SK-N-SH (cell line): ENCODE measurements around the gene NRTN. TPM values are rescaled to one million over a fixed set of nuclear protein-coding genes. Genes with fewer than 3 reads are reported as not detected.
A peak's percentile ranks its signal among the peaks of the same experiment; 100 is the strongest.
"Not testable (repeated sequence)": the region's sequence is repeated elsewhere in the genome, so short reads cannot be mapped to it uniquely, and the experiment has no call there.

Experiments
- CTCF ChIA-PET: fragments of 300-600, 350-600 bp; formaldehyde crosslinking; extraction: SDS; loops from one replicate; lab custom pipeline; 2021; lab: Yijun Ruan, JAX
- POLR2A ChIA-PET: fragments of 350-600 bp; sonication (Branson Sonifier 250); formaldehyde crosslinking; extraction: SDS; loops from one replicate; lab custom pipeline; 2020; ENCODE audit warnings: antibody characterized with exemption, inconsistent platforms; lab: Yijun Ruan, JAX
- DNase-seq: peaks from one replicate; pipeline ENCODE4 v3.0.0; 2012
- H2AFZ ChIP-seq: fragments of 200-600 bp; sonication (generic); 2 replicates; pipeline ENCODE4 v1.8.1; 2016; ENCODE audit warnings: antibody characterized with exemption, mild to moderate bottlenecking, low read depth
- H3F3A ChIP-seq: fragments of 200-600 bp; sonication (generic); replicated peaks from 2 replicates; pipeline ENCODE3; 2016; ENCODE audit warnings: antibody characterized with exemption, mild to moderate bottlenecking; ENCODE audit not compliant: insufficient read depth
- H3K27ac ChIP-seq, 2 experiments: fragments of 200-500 bp in 1 of 2; fragments of 200-600 bp in 1 of 2; sonication (Bioruptor generic) in 1 of 2; sonication (generic), shearing (Covaris generic) in 1 of 2; 2 replicates each; pipeline versions ENCODE4 v1.5.1 to v1.6.1; 2014 to 2016; ENCODE audit warnings: low read depth in 2 of 2, inconsistent platforms in 1 of 2, low read length in 1 of 2, mild to moderate bottlenecking in 1 of 2, mixed read lengths in 1 of 2
- H3K27me3 ChIP-seq: fragments of 200-600 bp; sonication (generic), shearing (Covaris generic); 2 replicates; pipeline ENCODE4 v1.6.1; 2016; ENCODE audit warnings: mixed run types; ENCODE audit not compliant: insufficient read depth
- H3K36me3 ChIP-seq, 2 experiments: fragments of 200-500 bp in 1 of 2; fragments of 200-600 bp in 1 of 2; sonication (Bioruptor generic) in 1 of 2; sonication (generic) in 1 of 2; replicated peaks in 1 of 2; 2 replicates each; pipeline versions ENCODE3 to v1.5.1; 2014 to 2016; ENCODE audit warnings: low read length in 1 of 2, mild to moderate bottlenecking in 1 of 2; ENCODE audit not compliant: insufficient read depth in 2 of 2, control insufficient read depth in 1 of 2
- H3K4me1 ChIP-seq, 2 experiments: fragments of 200-500 bp in 1 of 2; fragments of 200-600 bp in 1 of 2; sonication (Bioruptor generic) in 1 of 2; sonication (generic), shearing (Covaris generic) in 1 of 2; 2 replicates each; pipeline versions ENCODE4 v1.5.1 to v1.6.1; 2014 to 2016; ENCODE audit warnings: low read depth in 1 of 2, low read length in 1 of 2, mixed run types in 1 of 2; ENCODE audit not compliant: insufficient read depth in 2 of 2, control insufficient read depth in 1 of 2
- H3K4me2 ChIP-seq: fragments of 200-600 bp; sonication (generic), shearing (Covaris generic); 2 replicates; pipeline ENCODE4 v1.6.1; 2017; ENCODE audit warnings: mixed run types
- H3K4me3 ChIP-seq, 2 experiments: fragments of 200-500 bp in 1 of 2; fragments of 200-600 bp in 1 of 2; sonication (Bioruptor generic) in 1 of 2; sonication (generic), shearing (Covaris generic) in 1 of 2; 2 replicates each; pipeline versions ENCODE4 v1.5.1 to v1.8.1; 2014 to 2016; ENCODE audit warnings: low read depth in 2 of 2, inconsistent platforms in 1 of 2, low read length in 1 of 2, mild to moderate bottlenecking in 1 of 2, mixed read lengths in 1 of 2, moderate library complexity in 1 of 2
- H3K79me2 ChIP-seq: fragments of 200-600 bp; sonication (generic); 2 replicates; pipeline ENCODE4 v1.8.1; 2017; ENCODE audit warnings: mild to moderate bottlenecking; ENCODE audit not compliant: insufficient read depth
- H3K9ac ChIP-seq: fragments of 200-600 bp; sonication (generic); 2 replicates; pipeline ENCODE4 v1.6.1; 2017; ENCODE audit warnings: mixed run types
- H3K9me2 ChIP-seq: fragments of 200-600 bp; sonication (generic); 2 replicates; pipeline ENCODE4 v1.6.1; 2017; ENCODE audit warnings: mixed run types
- H3K9me3 ChIP-seq: fragments of 200-600 bp; sonication (generic); 2 replicates; pipeline ENCODE4 v1.6.1; 2017; ENCODE audit warnings: mixed run types, mild to moderate bottlenecking, moderate library complexity
- H4K20me1 ChIP-seq: fragments of 200-600 bp; sonication (generic); 2 replicates; pipeline ENCODE4 v1.6.1; 2017; ENCODE audit warnings: mild to moderate bottlenecking, mixed run types; ENCODE audit not compliant: insufficient read depth
- CHD2 ChIP-seq: fragments of 150-350 bp; IDR thresholded peaks from 2 replicates; pipeline ENCODE4 v1.6.1; 2018; ENCODE audit warnings: low read length; ENCODE audit not compliant: partially characterized antibody
- ELF1 ChIP-seq: IDR thresholded peaks from 2 replicates; pipeline ENCODE4 v1.4.0; 2012
- EZH2phosphoT487 ChIP-seq: fragments of 200-600 bp; sonication (generic); IDR thresholded peaks from 2 replicates; pipeline ENCODE4 v1.6.1; 2017; ENCODE audit warnings: low read depth, mixed run types, mild to moderate bottlenecking, antibody characterized with exemption, moderate library complexity, borderline replicate concordance
- GATA2 ChIP-seq: sonication (generic); formaldehyde crosslinking; IDR thresholded peaks from 2 replicates; pipeline ENCODE4 v1.5.0; 2020; ENCODE audit warnings: mild to moderate bottlenecking, missing genetic modification reagents
- MEF2A ChIP-seq: IDR thresholded peaks from 2 replicates; pipeline ENCODE4 v1.4.0; 2012; ENCODE audit warnings: low read depth, borderline replicate concordance
- NFIC ChIP-seq: IDR thresholded peaks from 2 replicates; pipeline ENCODE4 v1.4.0; 2012; ENCODE audit warnings: borderline replicate concordance
- NRF1 ChIP-seq: IDR thresholded peaks from 2 replicates; pipeline ENCODE4 v1.6.1; 2012; ENCODE audit warnings: low read depth, mild to moderate bottlenecking, low read length
- POLR2AphosphoS5 ChIP-seq: IDR thresholded peaks from 2 replicates; pipeline ENCODE4 v1.6.1; 2012; ENCODE audit warnings: low read depth, low read length
- RAD21 ChIP-seq: IDR thresholded peaks from 2 replicates; pipeline ENCODE4 v1.6.1; 2012; ENCODE audit warnings: mild to moderate bottlenecking, low read length
- RXRA ChIP-seq: IDR thresholded peaks from 2 replicates; pipeline ENCODE4 v1.4.0; 2012; ENCODE audit warnings: low read depth, mild to moderate bottlenecking, borderline replicate concordance
- SIN3A ChIP-seq: IDR thresholded peaks from 2 replicates; pipeline ENCODE4 v1.6.1; 2012; ENCODE audit warnings: low read depth, mild to moderate bottlenecking, low read length, moderate library complexity, borderline replicate concordance
- YY1 ChIP-seq: IDR thresholded peaks from 2 replicates; pipeline ENCODE4 v1.4.0; 2012; ENCODE audit warnings: low read depth, mild to moderate bottlenecking
- WGBS: methylation state at CpG from one replicate; pipeline ENCODE4 v1.1.6; 2017; ENCODE audit warnings: low lambda C conversion rate; 5-methylcytosine and 5-hydroxymethylcytosine counted together
- polyA plus RNA-seq, 3 experiments: library from polyadenylated mRNA; depleted of rRNA; stranded (reverse); fragments of >200 nt; gene quantifications; 2 replicates each; pipeline ENCODE4 v1.2.3, GENCODE V29; 2012
- TF ChIP-seq, protein P1 (sequence below): fragments of 200-600 bp; sonication (generic); IDR thresholded peaks from 2 replicates; pipeline ENCODE4 v1.6.1; 2017; ENCODE audit warnings: antibody characterized with exemption, mild to moderate bottlenecking, moderate library complexity
- TF ChIP-seq, protein P2 (sequence below): IDR thresholded peaks from 2 replicates; pipeline ENCODE4 v1.4.0; 2012; ENCODE audit warnings: low read depth, borderline replicate concordance

The NRTN gene
- polyA plus RNA-seq, 1 of the 3 experiments (the other 2 are of a cell fraction): 0.99 TPM

DNA sequence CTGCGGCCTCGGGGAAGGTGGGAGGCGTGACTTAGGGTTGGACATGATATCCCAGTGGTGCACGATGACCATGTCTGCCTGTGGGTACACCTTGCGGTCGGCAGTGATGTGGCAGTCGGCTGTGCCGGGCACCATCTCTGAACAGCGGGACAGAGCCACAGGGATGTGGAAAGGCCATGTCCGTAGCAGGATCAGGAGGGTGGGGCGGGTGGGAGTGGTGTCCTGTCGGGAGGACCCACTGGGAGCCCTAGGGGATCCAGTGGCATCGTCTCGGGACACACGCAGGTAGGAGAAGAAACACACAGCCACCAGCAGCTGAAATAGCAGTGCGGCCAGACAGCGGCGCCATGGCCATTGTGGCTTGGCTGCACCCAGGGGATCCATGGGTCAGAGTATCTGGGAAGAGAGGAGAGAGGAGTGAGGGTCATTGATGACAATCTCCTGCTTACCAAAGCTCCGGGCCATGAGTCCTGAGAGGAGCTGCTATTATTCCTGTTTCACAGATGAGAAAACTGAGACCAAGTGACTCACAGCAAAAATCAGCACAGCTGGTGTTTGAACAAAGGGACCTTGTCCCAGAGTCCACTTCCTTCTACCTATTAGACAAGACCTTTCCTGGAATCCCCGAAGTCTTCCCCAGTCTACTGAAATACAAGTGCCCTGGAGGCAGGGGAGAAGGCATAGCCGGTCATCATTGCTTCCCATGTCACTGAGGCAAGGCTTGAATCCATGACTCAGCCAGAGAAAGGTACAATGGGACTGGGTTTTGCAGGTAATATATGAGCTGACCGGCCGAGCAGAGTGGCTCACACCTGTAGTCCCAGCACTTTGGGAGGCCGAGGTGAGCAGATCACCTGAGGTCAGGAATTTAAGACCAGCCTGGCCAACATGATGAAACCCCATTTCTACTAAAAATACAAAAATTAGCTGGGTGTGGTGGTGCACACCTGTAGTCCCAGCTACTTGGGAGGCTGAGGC lies 39.9 kb downstream of the NRTN start:
- H3K4me2 ChIP-seq: no peak overlapping the region
- H3K9me2 ChIP-seq: no peaks in the 10 kb centered on the region
- H3F3A ChIP-seq: no peaks in the 10 kb centered on the region
- no peaks in the 10 kb centered on the region for H4K20me1 ChIP-seq
- no peaks in the 10 kb centered on the region for H3K79me2 ChIP-seq
- H3K9ac ChIP-seq: no peak overlapping the region
- H3K27me3 ChIP-seq: no peaks in the 10 kb centered on the region
- WGBS: 46% methylated on average over 13 of the region's 24 CpGs
- no peaks in the 10 kb centered on the region for H3K9me3 ChIP-seq
- no peak overlapping the region for H3K4me3 ChIP-seq
- peak; percentile 10 for DNase-seq
- H3K27ac ChIP-seq: no peak overlapping the region
- H2AFZ ChIP-seq: no peak overlapping the region
- no peaks in the 10 kb centered on the region for H3K36me3 ChIP-seq
- TF ChIP-seq POLR2AphosphoS5 (no peak), NFIC (no peak), GATA2 (CRISPR knock-in tag) (no peak), ELF1 (no peak), NRF1 (no peak), SIN3A (no peak), CHD2 (no peak), EZH2phosphoT487 (no peak), RAD21 (no peak), MEF2A (no peak), RXRA (no peak), YY1 (no peak)
- TF ChIP-seq, protein P1, sequence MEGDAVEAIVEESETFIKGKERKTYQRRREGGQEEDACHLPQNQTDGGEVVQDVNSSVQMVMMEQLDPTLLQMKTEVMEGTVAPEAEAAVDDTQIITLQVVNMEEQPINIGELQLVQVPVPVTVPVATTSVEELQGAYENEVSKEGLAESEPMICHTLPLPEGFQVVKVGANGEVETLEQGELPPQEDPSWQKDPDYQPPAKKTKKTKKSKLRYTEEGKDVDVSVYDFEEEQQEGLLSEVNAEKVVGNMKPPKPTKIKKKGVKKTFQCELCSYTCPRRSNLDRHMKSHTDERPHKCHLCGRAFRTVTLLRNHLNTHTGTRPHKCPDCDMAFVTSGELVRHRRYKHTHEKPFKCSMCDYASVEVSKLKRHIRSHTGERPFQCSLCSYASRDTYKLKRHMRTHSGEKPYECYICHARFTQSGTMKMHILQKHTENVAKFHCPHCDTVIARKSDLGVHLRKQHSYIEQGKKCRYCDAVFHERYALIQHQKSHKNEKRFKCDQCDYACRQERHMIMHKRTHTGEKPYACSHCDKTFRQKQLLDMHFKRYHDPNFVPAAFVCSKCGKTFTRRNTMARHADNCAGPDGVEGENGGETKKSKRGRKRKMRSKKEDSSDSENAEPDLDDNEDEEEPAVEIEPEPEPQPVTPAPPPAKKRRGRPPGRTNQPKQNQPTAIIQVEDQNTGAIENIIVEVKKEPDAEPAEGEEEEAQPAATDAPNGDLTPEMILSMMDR: no peak
- TF ChIP-seq, protein P2, sequence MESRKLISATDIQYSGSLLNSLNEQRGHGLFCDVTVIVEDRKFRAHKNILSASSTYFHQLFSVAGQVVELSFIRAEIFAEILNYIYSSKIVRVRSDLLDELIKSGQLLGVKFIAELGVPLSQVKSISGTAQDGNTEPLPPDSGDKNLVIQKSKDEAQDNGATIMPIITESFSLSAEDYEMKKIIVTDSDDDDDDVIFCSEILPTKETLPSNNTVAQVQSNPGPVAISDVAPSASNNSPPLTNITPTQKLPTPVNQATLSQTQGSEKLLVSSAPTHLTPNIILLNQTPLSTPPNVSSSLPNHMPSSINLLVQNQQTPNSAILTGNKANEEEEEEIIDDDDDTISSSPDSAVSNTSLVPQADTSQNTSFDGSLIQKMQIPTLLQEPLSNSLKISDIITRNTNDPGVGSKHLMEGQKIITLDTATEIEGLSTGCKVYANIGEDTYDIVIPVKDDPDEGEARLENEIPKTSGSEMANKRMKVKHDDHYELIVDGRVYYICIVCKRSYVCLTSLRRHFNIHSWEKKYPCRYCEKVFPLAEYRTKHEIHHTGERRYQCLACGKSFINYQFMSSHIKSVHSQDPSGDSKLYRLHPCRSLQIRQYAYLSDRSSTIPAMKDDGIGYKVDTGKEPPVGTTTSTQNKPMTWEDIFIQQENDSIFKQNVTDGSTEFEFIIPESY: no peak
- TF ChIP-seq, all 33 proteins: peak for 0
- CTCF ChIA-PET: interaction anchor here (2.6 kb wide), 1 partner anchor 41 kb away, joined by 9 read pairs; no protein-coding TSS in a partner anchor
- no peaks in the 10 kb centered on the region; a peak in 1 of 4 replicates for H3K4me1 ChIP-seq
- POLR2A ChIA-PET: no interaction called here

DNA sequence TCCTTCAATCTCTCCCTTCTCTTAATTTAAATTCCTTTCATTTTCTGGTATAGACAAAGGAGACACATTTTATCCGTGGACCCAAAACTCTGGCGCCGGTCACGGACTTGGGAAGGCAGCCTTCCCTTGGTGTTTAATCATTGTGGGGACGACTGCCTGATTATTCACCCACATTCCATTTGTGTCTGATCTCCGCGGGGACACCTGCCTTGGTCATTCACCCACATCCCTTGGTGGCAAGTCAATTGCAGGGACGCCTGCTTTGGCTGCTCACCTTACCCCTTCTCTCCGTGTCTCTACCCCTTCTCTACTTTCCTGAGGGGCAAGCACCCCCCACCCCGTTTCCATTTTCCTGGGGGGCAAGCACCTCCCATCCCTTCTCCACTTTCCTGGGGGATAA lies 43.0 kb downstream of the NRTN start:
- H4K20me1 ChIP-seq, H3F3A ChIP-seq, POLR2A ChIA-PET, H3K27me3 ChIP-seq, CTCF ChIA-PET, H3K79me2 ChIP-seq, H3K4me2 ChIP-seq, H3K27ac ChIP-seq, H3K9me2 ChIP-seq, H3K9me3 ChIP-seq, H3K4me1 ChIP-seq, H2AFZ ChIP-seq, H3K4me3 ChIP-seq, DNase-seq, H3K36me3 ChIP-seq, H3K9ac ChIP-seq: not testable (repeated sequence)
- 46% methylated on average over 10 of the region's 10 CpGs for WGBS

DNA sequence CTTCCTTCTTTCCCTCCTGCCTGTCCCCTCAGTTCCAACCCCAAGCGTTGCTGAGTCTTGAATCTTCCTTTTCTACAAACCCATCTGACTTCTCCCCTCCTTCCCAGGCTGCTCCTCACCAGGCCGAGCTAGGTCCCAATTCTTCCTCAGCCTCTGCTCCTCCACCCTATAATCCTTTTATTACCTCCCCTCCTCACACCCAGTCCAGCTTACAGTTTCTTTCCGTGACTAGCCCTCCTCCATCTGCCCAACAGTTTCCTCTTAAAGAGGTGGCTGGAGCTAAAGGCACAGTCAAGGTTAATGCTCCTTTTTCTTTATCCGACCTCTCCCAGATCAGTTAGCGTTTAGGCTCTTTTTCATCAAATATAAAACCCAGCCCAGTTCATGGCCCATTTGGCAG lies 43.8 kb downstream of the NRTN start:
- H3K27ac ChIP-seq, H3K9me3 ChIP-seq, H3K27me3 ChIP-seq, H3K79me2 ChIP-seq, DNase-seq, H2AFZ ChIP-seq, H3K4me1 ChIP-seq, H3K36me3 ChIP-seq, H4K20me1 ChIP-seq, H3K4me3 ChIP-seq, H3K9me2 ChIP-seq, H3K4me2 ChIP-seq, H3K9ac ChIP-seq, POLR2A ChIA-PET, H3F3A ChIP-seq: not testable (repeated sequence)
- CTCF ChIA-PET: interaction anchor here (0.8 kb wide), 1 partner anchor 19 kb away, joined by 3 read pairs; no protein-coding TSS in a partner anchor
- 78% methylated on average over 5 of the region's 5 CpGs for WGBS
